Pons (tissue), 1 donor: ENCODE data around the gene TSPYL4.

ENCODE experiments used
- DNase-seq: peaks from one replicate; pipeline ENCODE4 v3.0.0-alpha.2; 2016; ENCODE audit warnings: low spot score

TSPYL4 gene

DNA sequence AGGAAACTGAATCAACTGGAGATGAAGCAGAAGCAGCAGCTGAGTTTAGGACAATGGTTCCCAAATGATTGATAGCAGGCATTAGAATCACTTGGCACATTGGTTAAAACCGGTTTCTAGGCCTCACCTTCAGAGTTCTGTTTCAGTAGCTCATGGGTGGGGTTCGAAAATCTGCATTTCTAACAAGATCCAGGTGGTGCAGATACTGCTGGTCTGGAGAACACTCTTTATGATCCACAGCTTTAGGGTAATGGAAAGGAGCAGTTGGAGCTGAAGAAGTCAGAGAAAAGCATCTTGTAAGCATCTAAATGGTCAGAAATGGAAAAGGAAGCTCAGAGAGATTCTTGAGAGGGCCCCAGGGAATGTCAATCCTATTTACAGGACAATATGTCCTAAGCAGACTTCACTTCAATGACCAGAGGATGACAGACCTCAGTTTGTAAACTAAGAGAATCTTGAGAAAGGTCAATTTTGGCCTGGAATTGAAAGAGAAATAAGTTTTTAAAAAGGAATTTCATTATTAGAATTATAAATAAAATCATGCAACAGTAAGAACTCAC lies 17.4 kb upstream of the TSPYL4 start:
- DNase-seq = no peak

GRCh38 chr6:116268589-116269293 lies 14.9 kb upstream of the TSPYL4 start:
- DNase-seq = peak; percentile 80

DNA sequence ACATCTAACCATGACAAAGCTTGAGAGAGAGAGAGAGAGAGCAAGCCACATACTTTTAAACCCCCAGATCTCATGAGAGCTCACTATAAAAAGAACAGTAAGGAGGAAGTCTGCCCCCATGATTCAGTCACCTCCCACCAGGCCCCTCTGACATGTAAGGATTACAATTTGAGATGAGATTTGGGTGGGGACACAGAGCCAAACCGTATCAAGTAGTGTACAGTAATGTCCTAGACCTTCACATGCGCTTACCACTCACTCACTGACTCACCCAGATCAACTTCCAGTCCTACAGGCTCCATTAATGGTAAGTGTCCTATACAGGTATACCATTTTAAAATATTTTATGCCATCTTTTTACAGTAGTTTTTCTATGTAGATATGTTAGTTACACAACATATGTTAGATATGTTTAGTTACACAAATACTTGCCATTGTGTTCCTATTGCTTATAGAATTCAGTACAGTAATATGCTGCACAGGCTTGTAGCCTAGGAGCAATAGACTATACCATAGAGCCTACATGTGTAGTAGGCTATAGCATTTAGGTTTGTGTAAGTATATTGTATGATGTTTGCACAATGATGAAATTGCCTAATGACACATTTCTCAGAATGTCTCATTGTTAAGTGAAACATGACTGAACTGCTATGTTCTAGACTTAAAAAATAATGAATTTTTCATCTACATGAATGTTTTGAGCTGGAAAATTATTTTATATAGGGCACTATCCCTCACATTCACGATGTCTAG lies 14.1 kb upstream of the TSPYL4 start:
- no peak for DNase-seq

GRCh38 chr6:116266803-116267202 lies 12.9 kb upstream of the TSPYL4 start:
- no peak for DNase-seq

- no peak for DNase-seq
Measured at GRCh38 chr6:116265041-116265829, 11.4 kb upstream of the TSPYL4 start.

DNA sequence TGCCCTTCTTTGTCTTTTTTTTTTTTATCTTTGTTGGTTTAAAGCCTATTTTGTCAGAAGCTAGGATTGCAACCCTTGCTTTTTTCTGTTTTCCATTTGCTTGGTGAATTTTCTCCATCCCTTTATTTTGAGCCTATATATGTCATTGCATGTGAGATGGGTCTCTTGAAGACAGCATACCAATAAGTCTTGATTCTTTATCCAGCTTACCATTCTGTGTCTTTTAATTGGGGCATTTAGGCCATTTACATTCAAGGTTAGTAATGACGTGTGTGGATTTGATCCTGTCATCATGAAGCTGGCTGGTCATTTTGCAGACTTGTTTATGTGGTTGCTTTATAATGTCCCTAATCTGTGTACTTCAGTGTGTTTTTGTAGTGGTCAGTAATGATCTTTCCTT lies 9.5 kb upstream of the TSPYL4 start:
- DNase-seq = no peak

DNA sequence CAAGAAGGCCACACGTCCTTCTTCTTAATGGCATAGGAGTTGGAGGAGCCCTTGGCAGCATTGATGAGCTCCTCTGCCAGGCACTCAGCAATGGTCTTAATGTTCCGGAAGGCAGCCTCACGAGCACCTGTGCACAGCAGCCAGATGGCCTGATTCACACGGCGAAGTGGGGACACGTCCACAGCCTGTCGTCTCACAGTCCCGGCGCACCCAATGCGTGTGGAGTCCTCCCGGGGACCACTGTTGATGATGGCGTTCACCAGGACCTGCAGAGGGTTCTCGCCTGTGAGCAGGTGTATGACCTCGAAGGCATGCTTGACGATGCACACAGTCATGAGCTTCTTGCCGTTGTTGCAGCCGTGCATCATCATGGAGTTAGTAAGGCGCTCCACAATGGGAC lies 4.6 kb upstream of the TSPYL4 start:
- no peak for DNase-seq

- no peak for DNase-seq
Measured at GRCh38 chr6:116256694-116257093, 2.8 kb upstream of the TSPYL4 start.

DNA sequence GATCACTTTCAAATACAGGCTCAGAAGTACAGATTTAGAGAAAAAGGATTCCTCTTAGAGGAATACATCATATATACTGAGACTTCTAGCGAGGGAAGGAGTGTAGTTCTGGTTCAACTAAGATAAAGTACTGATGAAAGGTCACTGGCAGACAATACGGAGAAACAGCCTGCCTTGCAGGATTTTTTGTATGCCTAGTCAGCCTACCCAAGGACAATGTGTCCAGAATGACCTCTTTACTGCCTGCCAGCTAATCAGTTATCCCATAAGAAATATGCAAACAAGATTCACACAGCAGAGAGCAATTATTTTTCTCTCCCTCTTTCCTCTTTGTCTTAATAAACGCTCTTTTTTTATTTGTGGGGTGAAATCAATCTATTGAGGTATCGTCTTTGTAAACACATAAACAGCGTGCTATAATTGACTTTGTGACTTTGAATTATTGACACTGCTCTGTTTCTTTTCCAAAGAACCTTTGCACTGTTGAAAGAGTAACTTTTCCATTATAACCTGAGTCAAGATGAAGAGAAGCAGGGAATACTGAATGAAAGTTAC lies 1.4 kb upstream of the TSPYL4 start:
- DNase-seq = no peak

- DNase-seq = no peak
Measured at GRCh38 chr6:116254297-116255056, 602 bp upstream of the TSPYL4 start.

DNA sequence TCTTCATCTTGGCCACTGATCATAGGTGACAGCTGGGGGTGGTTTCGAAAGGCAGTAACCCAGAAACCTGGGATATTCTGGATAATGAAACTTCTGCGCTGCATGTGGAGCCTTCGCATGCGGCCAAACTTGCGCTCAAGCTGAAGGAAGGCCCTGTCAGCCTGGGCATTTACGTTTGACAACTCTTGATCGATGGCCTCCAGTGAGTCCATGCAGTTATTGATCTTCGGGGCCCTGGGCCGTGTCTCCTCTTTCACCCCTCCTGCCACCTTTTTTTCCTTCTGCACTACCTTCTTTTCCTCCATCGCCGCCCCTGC lies 729 bp downstream of the TSPYL4 start:
- DNase-seq = no peak

- DNase-seq = no peak
Measured at GRCh38 chr6:116251568-116252384, 2.1 kb downstream of the TSPYL4 start.

DNA sequence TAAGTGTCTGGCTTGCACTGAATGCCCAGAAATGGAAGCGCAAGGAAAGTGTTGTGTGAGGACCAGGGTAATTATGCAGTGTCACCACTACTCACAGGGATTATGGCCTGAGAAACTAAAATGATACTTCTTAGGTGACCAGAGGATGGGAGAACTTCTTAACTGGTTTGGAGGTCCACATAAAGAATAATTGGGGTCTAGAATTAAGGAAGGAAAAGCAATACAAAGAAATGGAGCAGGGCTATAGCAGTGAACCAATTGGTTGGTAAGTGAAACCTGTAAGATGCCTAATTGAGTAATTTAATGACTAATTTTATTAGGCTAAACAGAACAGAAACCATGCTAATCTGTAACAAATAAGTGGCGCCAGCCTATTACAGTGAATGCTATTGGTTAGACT lies 5.3 kb downstream of the TSPYL4 start:
- DNase-seq = no peak

DNA sequence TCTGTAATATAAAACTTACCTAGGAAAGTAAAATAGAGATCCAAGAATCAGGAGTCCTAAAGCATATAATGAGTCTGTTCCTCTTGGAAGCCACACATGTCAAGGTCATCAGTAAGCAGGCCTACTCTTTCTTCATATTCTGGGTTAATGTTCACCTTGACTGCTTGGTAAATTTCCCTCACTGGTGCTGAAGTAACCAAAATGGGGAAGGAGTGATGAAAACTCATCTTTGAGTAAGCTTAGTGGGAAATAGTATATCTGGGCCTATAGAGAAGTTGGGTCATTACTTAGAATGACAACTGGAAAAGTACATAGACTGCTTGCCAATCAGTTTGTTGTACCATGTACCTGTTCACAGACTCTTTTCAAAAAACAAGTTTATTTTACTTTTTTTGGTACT lies 6.6 kb downstream of the TSPYL4 start:
- DNase-seq = no peak

DNA sequence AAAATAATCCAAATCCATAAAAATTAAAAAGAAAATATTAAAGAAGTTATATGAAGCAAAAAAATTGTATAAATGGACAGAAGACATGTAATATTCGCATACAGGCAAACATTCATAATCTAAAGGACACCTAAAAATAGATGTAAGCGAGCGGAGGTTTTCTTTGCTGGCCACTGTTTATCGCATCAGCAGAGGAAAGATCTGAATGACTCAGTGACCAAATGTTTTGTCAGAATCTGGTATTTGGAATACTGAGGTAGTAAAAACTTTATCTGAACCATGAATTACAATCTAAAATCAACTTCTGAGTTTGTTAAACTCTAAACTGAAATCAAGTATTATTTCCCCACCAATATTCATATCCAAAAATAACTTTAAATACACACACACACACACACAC lies 7.8 kb downstream of the TSPYL4 start:
- no peak for DNase-seq

DNA sequence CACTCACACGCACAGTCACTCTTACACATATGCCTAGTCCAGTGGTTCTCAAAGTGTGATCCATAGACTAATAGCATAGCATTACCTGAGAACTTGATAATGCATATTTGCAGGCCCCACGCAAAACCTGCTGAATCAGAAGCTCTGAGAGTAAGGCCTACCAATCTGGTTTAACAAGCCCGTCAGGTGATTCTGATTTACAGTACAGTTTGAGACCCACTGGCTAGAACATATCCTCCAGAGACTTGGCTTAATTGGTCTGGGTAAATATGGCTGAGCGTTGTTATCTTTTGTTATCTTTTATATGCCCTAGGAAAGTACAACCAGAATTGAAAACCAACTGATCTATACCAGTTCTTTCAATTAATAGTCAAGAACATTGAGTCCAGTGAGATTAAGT lies 9.6 kb downstream of the TSPYL4 start:
- DNase-seq = no peak

GRCh38 chr6:116239856-116240255 lies 14.0 kb downstream of the TSPYL4 start:
- no peak for DNase-seq

GRCh38 chr6:116239256-116239655 lies 14.6 kb downstream of the TSPYL4 start:
- no peak for DNase-seq

DNA sequence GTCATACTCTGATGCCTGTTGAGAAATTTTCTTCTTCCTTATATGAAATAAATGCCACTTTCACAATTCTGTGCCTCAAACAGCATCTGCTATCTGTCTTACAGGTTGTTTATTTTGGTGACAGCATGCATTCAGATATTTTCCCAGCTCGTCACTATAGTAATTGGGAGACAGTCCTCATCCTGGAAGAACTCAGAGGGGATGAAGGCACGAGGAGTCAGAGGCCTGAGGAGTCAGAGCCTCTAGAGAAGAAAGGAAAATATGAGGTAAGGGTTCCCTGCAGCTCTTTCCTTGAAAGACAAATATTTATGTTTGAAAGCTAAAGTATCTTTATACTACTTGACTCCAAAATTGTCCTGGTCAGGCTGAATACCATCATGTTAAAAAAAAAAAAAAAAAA lies 15.8 kb downstream of the TSPYL4 start:
- no peak for DNase-seq

- DNase-seq = no peak
Measured at GRCh38 chr6:116234689-116235088, 19.2 kb downstream of the TSPYL4 start.
